A549 (cell line): ENCODE data around the gene MNX1. TPM values are rescaled to one million over a fixed set of nuclear protein-coding genes. Genes with fewer than 3 reads are reported as not detected.

ENCODE experiments used
- ATAC-seq, 2 experiments: fragments of 200-7000 bp in 1 of 2; fragments of >200 bp in 1 of 2; cut with Nextera tagmentation in 1 of 2; cut with Tn5 transposase in 1 of 2; 3 replicates each; pipeline versions ENCODE4 v1.8.0 to v1.9.1; 2018 to 2020; ENCODE audit warnings: mild to moderate bottlenecking in 1 of 2, moderate library complexity in 1 of 2
- CTCF ChIA-PET: fragments of 300-600 bp; sonication (Branson Sonifier 250); formaldehyde crosslinking; extraction: SDS; loops from one replicate; lab custom pipeline; 2021; ENCODE audit warnings: antibody characterized with exemption, inconsistent platforms; lab: Yijun Ruan, JAX
- POLR2A ChIA-PET: fragments of 350-600 bp; formaldehyde crosslinking; extraction: SDS; loops from one replicate; lab custom pipeline; 2021; ENCODE audit warnings: antibody characterized with exemption, inconsistent platforms; lab: Yijun Ruan, JAX
- DNase-seq, 2 experiments: peaks; one replicate each; pipeline versions ENCODE4 v3.0.0 to v3.0.0-alpha.2; 2011 to 2016; ENCODE audit warnings: low read depth in 1 of 2, low spot score in 1 of 2
- FAIRE-seq: peaks from 2 replicates; lab custom pipeline; 2011; peaks lifted over from hg19 to GRCh38; lab: Jason Lieb, UNC
- H3K27ac ChIP-seq, 2 experiments: fragments of >200 bp; sonication (Bioruptor Twin); formaldehyde crosslinking; 3 replicates each; pipeline ENCODE4 v1.5.1; 2016 to 2017
- H3K4me1 ChIP-seq: fragments of >200 bp; sonication (Bioruptor Twin); formaldehyde crosslinking; 3 replicates; pipeline ENCODE4 v1.6.1; 2016
- H3K4me2 ChIP-seq: fragments of >200 bp; sonication (Bioruptor Twin); formaldehyde crosslinking; 3 replicates; pipeline ENCODE4 v1.6.1; 2016
- H3K4me3 ChIP-seq: fragments of >200 bp; sonication (Bioruptor Twin); formaldehyde crosslinking; 3 replicates; pipeline ENCODE4 v1.5.1; 2016
- H3K9me3 ChIP-seq: fragments of >200 bp; sonication (Bioruptor Twin); formaldehyde crosslinking; 3 replicates; pipeline ENCODE4 v1.6.1; 2016
- BCL3 ChIP-seq: fragments of >200 bp; sonication (Bioruptor Twin); formaldehyde crosslinking; IDR thresholded peaks from 3 replicates; pipeline ENCODE4 v1.6.1; 2016
- CEBPB ChIP-seq, 2 experiments: fragments of >200 bp in 1 of 2; sonication (Bioruptor Twin) in 1 of 2; formaldehyde crosslinking in 1 of 2; IDR thresholded peaks; 2 replicates each; pipeline ENCODE4 v1.6.1; 2012 to 2016
- E2F6 ChIP-seq: IDR thresholded peaks from 2 replicates; pipeline ENCODE4 v1.6.1; 2012; ENCODE audit warnings: low read depth, borderline replicate concordance
- EHMT2 ChIP-seq: fragments of 200-600 bp; sonication (generic); IDR thresholded peaks from 2 replicates; pipeline ENCODE4 v1.6.1; 2016; ENCODE audit warnings: antibody characterized with exemption, low read depth, mild to moderate bottlenecking, moderate library complexity
- EP300 ChIP-seq, 2 experiments: fragments of >200 bp; sonication (Bioruptor Twin); formaldehyde crosslinking; IDR thresholded peaks; 2 replicates in 1 of 2; 3 replicates in 1 of 2; pipeline ENCODE4 v1.6.1; 2016 to 2017
- ESRRA ChIP-seq: fragments of 150-350 bp; IDR thresholded peaks from 2 replicates; pipeline ENCODE4 v1.6.1; 2014; ENCODE audit warnings: mild to moderate bottlenecking, low read length, borderline replicate concordance
- FOXS1 ChIP-seq: fragments of 250-450 bp; sonication (Bioruptor Pico); IDR thresholded peaks from 2 replicates; pipeline ENCODE4 v1.5.0; 2020; ENCODE audit warnings: mild to moderate bottlenecking, moderate library complexity
- HES2 ChIP-seq: fragments of >200 bp; sonication (Bioruptor Twin); formaldehyde crosslinking; IDR thresholded peaks from 2 replicates; pipeline ENCODE4 v1.6.1; 2016
- HOXA7 ChIP-seq: fragments of 250-450 bp; sonication (Bioruptor Pico); IDR thresholded peaks from 2 replicates; pipeline ENCODE4 v1.5.0; 2020; ENCODE audit warnings: mild to moderate bottlenecking, moderate library complexity
- HOXB13 ChIP-seq: fragments of 250-450 bp; sonication (Bioruptor Pico); IDR thresholded peaks from 2 replicates; pipeline ENCODE4 v1.5.0; 2020; ENCODE audit warnings: low read depth, mild to moderate bottlenecking, moderate library complexity
- JUN ChIP-seq, 2 experiments: fragments of >200 bp; sonication (Bioruptor Twin); formaldehyde crosslinking; IDR thresholded peaks; 2 replicates in 1 of 2; 3 replicates in 1 of 2; pipeline ENCODE4 v1.6.1; 2016 to 2017
- KDM5A ChIP-seq: fragments of 200-600 bp; sonication (generic); IDR thresholded peaks from 2 replicates; pipeline ENCODE4 v1.6.1; 2016; ENCODE audit warnings: antibody characterized with exemption, mild to moderate bottlenecking
- MAZ ChIP-seq: fragments of 150-350 bp; IDR thresholded peaks from 2 replicates; pipeline ENCODE4 v1.6.1; 2014; ENCODE audit warnings: antibody characterized with exemption, low read depth, low read length, borderline replicate concordance
- PBX3 ChIP-seq: IDR thresholded peaks from 2 replicates; pipeline ENCODE4 v1.6.1; 2012
- PHF8 ChIP-seq: fragments of 200-600 bp; sonication (generic); IDR thresholded peaks from 2 replicates; pipeline ENCODE4 v1.6.1; 2016; ENCODE audit warnings: low read depth, mild to moderate bottlenecking, antibody characterized with exemption, moderate library complexity, borderline replicate concordance
- RARB ChIP-seq: fragments of 250-450 bp; sonication (Bioruptor Pico); IDR thresholded peaks from 2 replicates; pipeline ENCODE4 v1.8.0; 2021; ENCODE audit warnings: mild to moderate bottlenecking, moderate library complexity
- RCOR1 ChIP-seq: fragments of 150-350 bp; IDR thresholded peaks from 2 replicates; pipeline ENCODE4 v1.6.1; 2014; ENCODE audit warnings: antibody characterized with exemption, low read length, low read depth
- SREBF2 ChIP-seq: fragments of 450-650 bp; IDR thresholded peaks from 2 replicates; pipeline ENCODE4 v1.6.1; 2014; ENCODE audit warnings: mild to moderate bottlenecking, moderate library complexity
- WGBS: methylation state at CpG from one replicate; pipeline ENCODE4 v1.1.6; 2017; ENCODE audit errors: missing lambda C conversion rate; 5-methylcytosine and 5-hydroxymethylcytosine counted together
- polyA plus RNA-seq, 4 experiments: library from polyadenylated mRNA; depleted of rRNA in 3 of 4; stranded (reverse); fragments of >200 nt; fragmentation: RNase III in 1 of 4; extraction: RNeasy Plus Mini Kit Qiagen cat#74134 plus additional on column Dnase treatment in 1 of 4; gene quantifications; 2 replicates in 3 of 4; 3 replicates in 1 of 4; pipeline ENCODE4 v1.2.3, GENCODE V29; 2011 to 2017
- TF ChIP-seq, protein P1 (sequence below): fragments of 250-450 bp; sonication (Bioruptor Pico); IDR thresholded peaks from 2 replicates; pipeline ENCODE4 v1.5.0; 2020; ENCODE audit warnings: low read depth, mild to moderate bottlenecking, moderate library complexity

The MNX1 gene
- polyA plus RNA-seq, 2 of the 4 experiments (the other 2 are of a cell fraction), result 0.70 to 4.5 TPM

DNA sequence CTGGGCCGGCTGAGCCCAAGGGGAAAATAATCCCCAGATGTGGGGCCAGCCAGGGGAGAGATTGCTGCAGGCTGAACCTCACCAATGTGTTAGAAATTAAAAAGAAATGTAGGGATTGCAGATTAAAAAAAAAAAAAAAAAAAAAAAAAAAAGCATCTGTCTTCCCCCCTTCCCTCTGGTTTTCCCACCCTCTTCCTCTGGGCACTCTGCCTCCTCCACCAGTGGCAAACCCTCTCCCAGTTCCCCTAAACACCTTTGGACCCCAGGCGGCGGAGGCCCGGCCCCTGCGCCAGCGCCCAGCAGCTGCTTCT, 7.1 kb downstream of the MNX1 start:
- TF ChIP-seq E2F6 (no peak), EHMT2 (no peak), BCL3 (no peak), HES2 (no peak), KDM5A (no peak), HOXA7 (CRISPR knock-in tag) (no peak), CEBPB (IDR thresholded peaks at IDR 0.05) (no peak)
- Histone ChIP-seq H3K27ac (no peak overlapping the region), H3K4me2 (no peak overlapping the region), H3K4me3 (no peak overlapping the region), H3K4me1 (peaks cover 21% of the 10 kb centered on the region), H3K9me3 (no peaks in the 10 kb centered on the region)
- FAIRE-seq (no peak), ATAC-seq (no peak), DNase-seq (no peak)
- CTCF ChIA-PET, result no interaction called here
- POLR2A ChIA-PET, result no interaction called here
- 97% methylated on average over 6 of the region's 6 CpGs for WGBS

DNA sequence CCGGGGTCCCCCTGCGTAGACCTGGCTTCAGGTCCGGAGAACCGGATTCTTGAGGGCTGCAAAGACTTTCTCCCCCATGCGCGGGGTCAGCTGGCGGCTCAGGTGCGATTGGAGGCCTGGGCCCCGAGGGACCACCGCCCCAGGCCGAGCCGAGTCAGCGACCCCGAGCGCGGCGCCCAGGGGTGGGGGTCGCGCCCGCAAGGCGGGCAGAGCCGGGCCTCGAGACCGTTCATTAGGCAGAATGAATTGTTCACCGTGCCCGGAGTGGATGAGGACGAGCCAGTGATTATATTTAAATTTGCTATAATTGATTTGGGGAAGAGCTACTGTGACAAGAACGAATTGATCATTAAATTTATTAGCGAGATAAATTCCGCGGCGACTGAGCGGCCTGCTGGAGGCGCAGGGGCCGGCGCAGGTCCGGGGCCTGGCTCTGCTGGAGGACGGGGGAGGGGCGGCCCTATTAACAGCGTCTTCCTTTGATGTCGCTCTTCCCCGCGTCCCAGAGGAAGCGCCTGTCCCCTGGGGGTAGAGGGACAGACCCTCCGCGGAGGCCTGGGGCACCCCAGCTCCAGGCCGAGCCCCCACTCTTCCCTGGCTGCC, 7.5 kb downstream of the MNX1 start:
- peaks cover 16% of the 10 kb centered on the region; the same call in 2 of the 3 replicates for H3K4me1 ChIP-seq
- ChIA-PET POLR2A (no interaction called here), CTCF (interaction anchor here (0.7 to 0.9 kb wide), 2 partner anchors 10 to 271 kb away, joined by 3 read pairs; no protein-coding TSS in a partner anchor)
- TF ChIP-seq RCOR1 (no peak), PHF8 (no peak), KDM5A (no peak), PBX3 (no peak), MAZ (no peak), SREBF2 (no peak), FOXS1 (no peak), EP300 (IDR thresholded peaks at IDR 0.05) (no peak)
- TF ChIP-seq, protein P1, sequence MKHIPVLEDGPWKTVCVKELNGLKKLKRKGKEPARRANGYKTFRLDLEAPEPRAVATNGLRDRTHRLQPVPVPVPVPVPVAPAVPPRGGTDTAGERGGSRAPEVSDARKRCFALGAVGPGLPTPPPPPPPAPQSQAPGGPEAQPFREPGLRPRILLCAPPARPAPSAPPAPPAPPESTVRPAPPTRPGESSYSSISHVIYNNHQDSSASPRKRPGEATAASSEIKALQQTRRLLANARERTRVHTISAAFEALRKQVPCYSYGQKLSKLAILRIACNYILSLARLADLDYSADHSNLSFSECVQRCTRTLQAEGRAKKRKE (CRISPR knock-in tag), result no peak
- no peak overlapping the region for H3K27ac ChIP-seq
- no peak overlapping the region for H3K4me2 ChIP-seq
- FAIRE-seq (no peak), DNase-seq (no peak), ATAC-seq (no peak)
- no peaks in the 10 kb centered on the region for H3K9me3 ChIP-seq
- WGBS, result 95% methylated on average over 46 of the region's 47 CpGs
- no peak overlapping the region for H3K4me3 ChIP-seq

DNA sequence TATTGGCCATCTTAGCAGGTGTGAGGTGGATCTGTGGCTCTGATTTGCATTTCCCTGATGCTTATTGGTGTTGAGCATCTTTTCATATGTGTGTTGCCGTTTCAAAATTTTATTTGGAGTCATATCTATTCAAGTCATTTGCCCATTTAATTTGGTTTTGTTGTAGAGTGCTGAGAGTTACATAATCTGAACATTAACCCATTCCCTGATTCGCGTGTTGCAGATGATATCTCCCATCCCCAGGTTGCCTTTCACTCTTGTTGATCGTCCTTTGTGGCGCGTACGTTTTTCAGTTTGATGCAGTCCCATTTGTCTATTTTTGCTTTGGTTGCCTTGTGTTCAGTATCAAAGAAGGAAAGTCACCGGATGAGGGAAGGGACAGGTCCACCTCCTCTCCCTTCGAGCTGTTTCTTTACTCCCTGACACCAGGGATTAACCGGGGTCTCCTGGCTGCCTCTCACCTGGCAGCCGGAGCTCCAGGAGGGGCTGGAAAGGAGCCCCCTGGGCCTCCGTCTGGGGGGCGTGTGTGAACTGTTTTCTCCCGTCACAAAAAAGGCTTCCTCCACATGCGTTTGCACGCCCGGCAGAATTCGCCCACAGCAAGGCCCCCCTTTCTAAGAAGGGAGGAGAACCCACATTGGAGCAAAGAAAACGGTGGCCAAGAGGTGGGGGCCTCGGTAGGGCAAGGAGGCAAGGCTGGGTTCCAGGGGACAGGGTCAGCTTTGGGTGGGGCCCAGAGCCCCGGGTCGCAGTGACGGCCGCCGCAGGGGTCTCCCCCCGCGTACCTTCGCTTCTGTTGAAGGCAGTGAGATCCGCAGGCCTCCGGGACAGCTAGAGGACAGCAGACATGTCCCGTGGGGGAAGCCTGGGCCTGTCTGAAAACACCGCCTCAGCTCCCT, 8.3 kb downstream of the MNX1 start:
- DNase-seq, result no peak
- H3K4me3 ChIP-seq, result no peak overlapping the region
- ATAC-seq, result no peak
- WGBS, result 81% methylated on average over 26 of the region's 32 CpGs
- ChIA-PET POLR2A (no interaction called here), CTCF (interaction anchor here (0.7 to 0.9 kb wide), 2 partner anchors 11 to 272 kb away, joined by 3 read pairs; no protein-coding TSS in a partner anchor)
- no peak for FAIRE-seq
- H3K9me3 ChIP-seq, result no peaks in the 10 kb centered on the region
- TF ChIP-seq HOXB13, result no peak
- no peak for TF ChIP-seq HES2
- no peak for TF ChIP-seq RARB
- TF ChIP-seq JUN (IDR thresholded peaks at IDR 0.05), result no peak
- TF ChIP-seq ESRRA, result no peak
- H3K4me2 ChIP-seq, result no peak overlapping the region
- H3K4me1 ChIP-seq, result peaks cover 8% of the 10 kb centered on the region; the same call in 2 of the 3 replicates
- H3K27ac ChIP-seq, result no peak overlapping the region
